IMR-90 (cell line): ENCODE measurements around the gene DHRS3.

Source experiments
- CTCF ChIP-seq: conservative IDR thresholded peaks from 2 replicates; pipeline ENCODE4 v1.5.1; 2012; ENCODE audit warnings: mild to moderate bottlenecking, low read depth, low read length, improper control_type of control experiment
- MAFK ChIP-seq: IDR thresholded peaks from 2 replicates; pipeline ENCODE4 v1.6.1; 2012; ENCODE audit warnings: low read depth, low read length, improper control_type of control experiment
- MAZ ChIP-seq: IDR thresholded peaks from 2 replicates; pipeline ENCODE4 v1.6.1; 2012; ENCODE audit warnings: low read depth, mild to moderate bottlenecking, low read length, improper control_type of control experiment, moderate library complexity, borderline replicate concordance
- MXI1 ChIP-seq: IDR thresholded peaks from 2 replicates; pipeline ENCODE4 v1.6.1; 2012; ENCODE audit warnings: low read depth, mild to moderate bottlenecking, low read length, moderate library complexity, borderline replicate concordance
- POLR2A ChIP-seq: IDR thresholded peaks from 2 replicates; pipeline ENCODE4 v1.6.1; 2012; ENCODE audit warnings: mild to moderate bottlenecking, low read depth, low read length
- RAD21 ChIP-seq: IDR thresholded peaks from 2 replicates; pipeline ENCODE4 v1.6.1; 2012; ENCODE audit warnings: low read length, improper control_type of control experiment
- RFX5 ChIP-seq: IDR thresholded peaks from 2 replicates; pipeline ENCODE4 v1.8.0; 2012; ENCODE audit warnings: low read depth, mild to moderate bottlenecking, low read length, moderate library complexity
- SMC3 ChIP-seq: fragments of 150-350 bp; IDR thresholded peaks from 2 replicates; pipeline ENCODE4 v1.6.1; 2016; ENCODE audit warnings: low read depth, mild to moderate bottlenecking, antibody characterized with exemption, low read length, moderate library complexity
- USF2 ChIP-seq: fragments of 150-350 bp; IDR thresholded peaks from 2 replicates; pipeline ENCODE4 v1.6.1; 2017; ENCODE audit warnings: mild to moderate bottlenecking, antibody characterized with exemption, low read length, low read depth

GRCh38 chr1:12584900-12585525 is 33.0 kb downstream of the DHRS3 start:
- no peak for TF ChIP-seq MAZ
- no peak for TF ChIP-seq CTCF
- TF ChIP-seq POLR2A = no peak
- TF ChIP-seq USF2 = no peak
- no peak for TF ChIP-seq RAD21
- TF ChIP-seq SMC3 = no peak
- TF ChIP-seq MAFK = no peak
- TF ChIP-seq RFX5 = no peak
- TF ChIP-seq MXI1 = no peak
